Endothelial cell of umbilical vein (primary cell): ENCODE results near the gene MRM2.

Source experiments
- JUN ChIP-seq: IDR thresholded peaks from 2 replicates; pipeline ENCODE4 v1.6.1; 2011; ENCODE audit warnings: borderline replicate concordance, low read depth; ENCODE audit not compliant: insufficient read length, insufficient read depth
- POLR2A ChIP-seq: IDR thresholded peaks from 2 replicates; pipeline ENCODE4 v1.6.1; 2012; ENCODE audit warnings: low read depth, mild to moderate bottlenecking, control low read depth, low read length
- TF ChIP-seq, protein P1 (sequence below), 2 donors: IDR thresholded peaks; 1 replicate in 1 of 2; 2 replicates in 1 of 2; pipeline ENCODE4 v1.5.1; 2011; ENCODE audit warnings: low read length in 2 of 2, mild to moderate bottlenecking in 2 of 2, moderate library complexity in 2 of 2, control low read depth in 1 of 2, inconsistent platforms in 1 of 2, low read depth in 1 of 2; ENCODE audit not compliant: insufficient read depth in 1 of 2; ENCODE audit errors: extremely low read depth in 1 of 2

DNA sequence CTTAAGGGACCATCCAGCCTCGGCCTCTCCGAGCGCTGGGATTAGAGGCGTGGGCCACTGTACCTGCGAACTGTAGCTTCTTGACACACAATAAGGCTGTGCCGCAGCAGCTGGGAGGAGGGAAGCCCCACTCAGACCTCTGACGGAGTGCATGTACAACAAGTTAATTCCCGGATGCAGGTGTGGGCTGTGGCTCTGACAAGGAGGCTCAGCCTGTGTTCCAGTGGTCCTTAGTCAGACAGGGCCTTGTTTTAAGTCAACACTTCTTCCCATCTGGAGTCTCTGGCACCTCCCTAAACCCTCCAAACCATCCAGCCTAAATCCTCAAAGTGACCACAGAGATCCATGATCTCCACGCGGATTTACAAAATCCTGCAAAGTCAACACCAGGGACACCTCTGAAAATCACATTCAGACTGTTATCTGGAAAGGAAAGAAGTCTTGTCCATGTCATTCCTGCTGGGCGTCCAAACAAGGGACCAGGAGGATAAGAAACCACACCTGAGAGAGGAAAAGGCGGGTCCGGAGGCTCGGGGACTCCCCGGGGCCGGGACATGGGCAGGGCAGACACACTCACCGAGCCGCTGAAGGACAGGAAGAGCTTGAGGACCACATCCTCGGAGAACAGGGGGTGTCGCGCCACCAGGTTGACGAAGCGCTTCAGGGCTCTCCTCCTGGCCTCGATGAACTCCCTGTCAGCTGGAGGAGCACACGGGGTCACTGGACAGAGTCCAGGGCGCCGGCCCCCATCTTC, 29.4 kb upstream of the MRM2 start:
- TF ChIP-seq, protein P1, sequence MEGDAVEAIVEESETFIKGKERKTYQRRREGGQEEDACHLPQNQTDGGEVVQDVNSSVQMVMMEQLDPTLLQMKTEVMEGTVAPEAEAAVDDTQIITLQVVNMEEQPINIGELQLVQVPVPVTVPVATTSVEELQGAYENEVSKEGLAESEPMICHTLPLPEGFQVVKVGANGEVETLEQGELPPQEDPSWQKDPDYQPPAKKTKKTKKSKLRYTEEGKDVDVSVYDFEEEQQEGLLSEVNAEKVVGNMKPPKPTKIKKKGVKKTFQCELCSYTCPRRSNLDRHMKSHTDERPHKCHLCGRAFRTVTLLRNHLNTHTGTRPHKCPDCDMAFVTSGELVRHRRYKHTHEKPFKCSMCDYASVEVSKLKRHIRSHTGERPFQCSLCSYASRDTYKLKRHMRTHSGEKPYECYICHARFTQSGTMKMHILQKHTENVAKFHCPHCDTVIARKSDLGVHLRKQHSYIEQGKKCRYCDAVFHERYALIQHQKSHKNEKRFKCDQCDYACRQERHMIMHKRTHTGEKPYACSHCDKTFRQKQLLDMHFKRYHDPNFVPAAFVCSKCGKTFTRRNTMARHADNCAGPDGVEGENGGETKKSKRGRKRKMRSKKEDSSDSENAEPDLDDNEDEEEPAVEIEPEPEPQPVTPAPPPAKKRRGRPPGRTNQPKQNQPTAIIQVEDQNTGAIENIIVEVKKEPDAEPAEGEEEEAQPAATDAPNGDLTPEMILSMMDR (IDR thresholded peaks at IDR 0.05; ENCODE audit: extremely low read depth in 1 of 2, insufficient read depth in 1 of 2, low read depth in 1 of 2, low read length in 2 of 2): no peak
- TF ChIP-seq POLR2A (no peak), JUN (no peak)
